Measurements from ENCODE around the gene GUCD1. TPM values are rescaled to one million over a fixed set of nuclear protein-coding genes. Genes with fewer than 3 reads are reported as not detected.
A peak's percentile ranks its signal among the peaks of the same experiment; 100 is the strongest.
"Not testable (repeated sequence)": the region's sequence is repeated elsewhere in the genome, so short reads cannot be mapped to it uniquely, and the experiment has no call there.

Gene GUCD1
- total RNA-seq: 306 TPM

GRCh38 chr22:24554313-24555164 lies at the start of gene GUCD1:
TSS of gene GUCD1 (minus strand) at chr22:24555138. CDS start at chr22:24554991, 147 bp downstream.
- peak in 1 of 3 donors; percentile 47 for DNase-seq (ENCODE audit: low read depth in 2 of 3, low spot score in 2 of 3)

- DNase-seq (ENCODE audit: low read depth in 2 of 3, low spot score in 2 of 3): peak in 1 of 3 donors; percentile 69
Observed at GRCh38 chr22:24603770-24604629, 49.1 kb upstream of the GUCD1 start.

- not testable (repeated sequence) for DNase-seq (ENCODE audit: low read depth in 2 of 3, low spot score in 2 of 3)
Observed at GRCh38 chr22:24602847-24603769, 48.2 kb upstream of the GUCD1 start, which contains the start of gene GGT1. TSS of gene GGT1 (plus strand) at chr22:24603193. CDS start at chr22:24611082, 7,889 bp downstream.

GRCh38 chr22:24602105-24602749 lies 47.3 kb upstream of the GUCD1 start:
- not testable (repeated sequence) for DNase-seq (ENCODE audit: low read depth in 2 of 3, low spot score in 2 of 3)

GRCh38 chr22:24601217-24602104 lies 46.5 kb upstream of the GUCD1 start:
- peak in 1 of 3 donors; percentile 43 for DNase-seq (ENCODE audit: low read depth in 2 of 3, low spot score in 2 of 3)

- not testable (repeated sequence) for DNase-seq (ENCODE audit: low read depth in 2 of 3, low spot score in 2 of 3)
Observed at GRCh38 chr22:24599958-24600715, 45.2 kb upstream of the GUCD1 start.

- DNase-seq (ENCODE audit: low read depth in 2 of 3, low spot score in 2 of 3): no peak
Observed at GRCh38 chr22:24599514-24599913, 44.6 kb upstream of the GUCD1 start.

GRCh38 chr22:24597076-24597475 lies 42.1 kb upstream of the GUCD1 start:
- DNase-seq (ENCODE audit: low read depth in 2 of 3, low spot score in 2 of 3): not testable (repeated sequence)

- DNase-seq (ENCODE audit: low read depth in 2 of 3, low spot score in 2 of 3): no peak
Observed at GRCh38 chr22:24595863-24596262, 40.9 kb upstream of the GUCD1 start.

- DNase-seq (ENCODE audit: low read depth in 2 of 3, low spot score in 2 of 3): no peak
Observed at GRCh38 chr22:24595228-24595627, 40.3 kb upstream of the GUCD1 start.

- no peak for DNase-seq (ENCODE audit: low read depth in 2 of 3, low spot score in 2 of 3)
Observed at GRCh38 chr22:24594569-24595120, 39.7 kb upstream of the GUCD1 start.

- no peak for DNase-seq (ENCODE audit: low read depth in 2 of 3, low spot score in 2 of 3)
Observed at GRCh38 chr22:24593836-24594568, 39.1 kb upstream of the GUCD1 start.

- DNase-seq (ENCODE audit: low read depth in 2 of 3, low spot score in 2 of 3): not testable (repeated sequence)
Observed at GRCh38 chr22:24593559-24593835, 38.6 kb upstream of the GUCD1 start.

GRCh38 chr22:24592851-24593558 lies 38.1 kb upstream of the GUCD1 start, which contains the start of gene LRRC75B:
TSS of gene LRRC75B (minus strand) at chr22:24593073. CDS start at chr22:24593039, 34 bp downstream.
- DNase-seq (ENCODE audit: low read depth in 2 of 3, low spot score in 2 of 3): peak in 2 of 3 donors; percentile 65 to 68

GRCh38 chr22:24592058-24592850 lies 37.3 kb upstream of the GUCD1 start:
- DNase-seq (ENCODE audit: low read depth in 2 of 3, low spot score in 2 of 3): no peak

Measured in hematopoietic multipotent progenitor cell (in vitro differentiated cells).